HL-60 (cell line): ENCODE results near the gene IGLL5.
"Not testable (repeated sequence)": the region's sequence is repeated elsewhere in the genome, so short reads cannot be mapped to it uniquely, and the experiment has no call there.

Experiments
- DNase-seq, 2 experiments: peaks; one replicate each; pipeline ENCODE4 v3.0.0-alpha.2; 2010 to 2020; ENCODE audit warnings: low read depth in 1 of 2, low spot score in 1 of 2
- H3K27ac ChIP-seq: fragments of 250-450 bp; sonication (Bioruptor Pico); replicated peaks from 2 replicates; pipeline ENCODE4 v1.5.1; 2020; ENCODE audit warnings: mild to moderate bottlenecking, moderate library complexity
- H3K27me3 ChIP-seq: fragments of 250-450 bp; sonication (Bioruptor Pico); 2 replicates; pipeline ENCODE4 v1.5.1; 2021; ENCODE audit warnings: mild to moderate bottlenecking, moderate library complexity; ENCODE audit not compliant: insufficient read depth, poor library complexity, severe bottlenecking
- H3K4me3 ChIP-seq: replicated peaks from 2 replicates; pipeline ENCODE4 v1.5.1; 2011; ENCODE audit warnings: mild to moderate bottlenecking, control low read depth, low read length; ENCODE audit not compliant: insufficient read depth
- CTCF ChIP-seq: IDR thresholded peaks from one replicate; pipeline ENCODE4 v1.5.1; 2011; ENCODE audit warnings: low read length, control low read depth, inconsistent platforms; ENCODE audit not compliant: insufficient read depth
- GABPA ChIP-seq: IDR thresholded peaks from 2 replicates; pipeline ENCODE4 v1.6.1; 2012; ENCODE audit warnings: low read depth
- POLR2AphosphoS5 ChIP-seq: IDR thresholded peaks from 2 replicates; pipeline ENCODE4 v1.6.1; 2012; ENCODE audit warnings: low read depth
- REST ChIP-seq: IDR thresholded peaks from 2 replicates; pipeline ENCODE4 v1.6.1; 2012; ENCODE audit warnings: low read depth; ENCODE audit not compliant: insufficient replicate concordance
- SPI1 ChIP-seq: IDR thresholded peaks from 2 replicates; pipeline ENCODE4 v1.6.1; 2012; ENCODE audit warnings: low read depth, mild to moderate bottlenecking, borderline replicate concordance

Gene IGLL5

GRCh38 chr22:22901578-22902218, 14.1 kb downstream of the IGLL5 start:
- DNase-seq: no peak
- no peak for TF ChIP-seq REST
- no peak for TF ChIP-seq POLR2AphosphoS5
- no peak for TF ChIP-seq SPI1
- TF ChIP-seq CTCF: no peak
- no peak for TF ChIP-seq GABPA
- no peak overlapping the region for H3K27ac ChIP-seq
- no peaks in the 10 kb centered on the region for H3K27me3 ChIP-seq
- no peak overlapping the region for H3K4me3 ChIP-seq

GRCh38 chr22:22902247-22903001, 14.8 kb downstream of the IGLL5 start:
- no peak for DNase-seq
- H3K27ac ChIP-seq: no peak overlapping the region
- TF ChIP-seq GABPA (no peak), REST (no peak)
- no peaks in the 10 kb centered on the region for H3K27me3 ChIP-seq
- H3K4me3 ChIP-seq: no peak overlapping the region

- Histone ChIP-seq H3K27ac (no peak overlapping the region), H3K4me3 (no peak overlapping the region), H3K27me3 (no peaks in the 10 kb centered on the region)
- DNase-seq: no peak
- TF ChIP-seq CTCF (no peak), POLR2AphosphoS5 (no peak), GABPA (no peak), REST (no peak), SPI1 (no peak)
Measured at GRCh38 chr22:22903355-22903777, 15.8 kb downstream of the IGLL5 start.

GRCh38 chr22:22903781-22904192, 16.2 kb downstream of the IGLL5 start:
- not testable (repeated sequence) for H3K4me3 ChIP-seq, DNase-seq, H3K27ac ChIP-seq, H3K27me3 ChIP-seq

- DNase-seq, H3K27me3 ChIP-seq, H3K27ac ChIP-seq, H3K4me3 ChIP-seq: not testable (repeated sequence)
Measured at GRCh38 chr22:22904736-22905135, 17.1 kb downstream of the IGLL5 start.

- not testable (repeated sequence) for DNase-seq, H3K4me3 ChIP-seq, H3K27me3 ChIP-seq, H3K27ac ChIP-seq
Measured at GRCh38 chr22:22906391-22906790, 18.8 kb downstream of the IGLL5 start.
